OCI-LY7 (cell line): ENCODE data around the gene BIRC2.

ENCODE experiments used
- CTCF ChIP-seq: fragments of 200-600 bp; sonication (generic); conservative IDR thresholded peaks from 2 replicates; pipeline ENCODE4 v1.5.1; 2014; ENCODE audit warnings: mild to moderate bottlenecking, antibody characterized with exemption, low read length, moderate library complexity, mixed read lengths
- EZH2phosphoT487 ChIP-seq: fragments of 200-600 bp; sonication (generic); IDR thresholded peaks from 2 replicates; pipeline ENCODE4 v1.6.1; 2018; ENCODE audit warnings: low read depth, borderline replicate concordance, mild to moderate bottlenecking, mixed run types, antibody characterized with exemption, low read length, moderate library complexity, mixed read lengths

DNA sequence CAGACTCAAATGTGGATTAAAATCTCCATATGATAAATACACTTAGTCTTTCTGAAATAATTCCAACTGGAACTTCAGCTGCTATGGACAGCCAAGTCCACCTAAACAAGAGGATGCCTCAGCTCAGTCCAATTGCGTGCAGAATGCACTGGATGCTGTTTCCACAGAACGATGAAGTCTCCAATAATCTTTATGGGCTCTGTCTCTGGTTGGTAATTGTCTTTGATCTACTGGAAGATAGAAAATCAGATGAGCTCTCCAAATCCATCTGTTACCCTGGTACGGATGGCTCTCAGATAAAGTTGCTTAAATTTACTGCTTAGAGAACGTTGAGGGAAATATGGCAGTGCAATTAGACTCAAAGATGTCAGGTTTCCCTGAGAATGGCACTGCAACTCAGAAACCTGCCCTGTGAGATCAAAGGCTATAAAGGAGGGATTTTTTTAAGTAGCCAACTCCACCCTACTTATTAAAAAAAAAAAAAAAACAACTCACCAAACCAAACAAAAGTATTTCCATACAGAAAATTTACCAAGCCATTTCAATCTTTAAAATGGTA is 30.6 kb upstream of the BIRC2 start:
- TF ChIP-seq CTCF (no peak), EZH2phosphoT487 (no peak)
